ENCODE measurements around the gene CXXC5.

- TF ChIP-seq TAF1 (IDR thresholded peaks at IDR 0.05; ENCODE audit: low read depth) (no peak), POLR2AphosphoS5 (IDR thresholded peaks at IDR 0.05) (no peak), EP300 (conservative IDR thresholded peaks at IDR 0.05; ENCODE audit: poor library complexity, severe bottlenecking) (peak; percentile 29), EZH2 (IDR thresholded peaks at IDR 0.05; ENCODE audit: borderline replicate concordance, insufficient read depth, low read length, poor library complexity, severe bottlenecking) (no peak), CTCF (IDR thresholded peaks at IDR 0.05; ENCODE audit: poor library complexity, severe bottlenecking) (peak; percentile 99)
Measured at GRCh38 chr5:139633295-139634027, 14.7 kb upstream of the CXXC5 start.

All from neural cell (in vitro differentiated cells).